GM18907 (cell line): Measurements from ENCODE around the gene SLC25A13.

Source experiments
- ATAC-seq: cut with Tn5 transposase; IDR thresholded peaks from one replicate; pipeline ENCODE4 v1.9.1; 2021; ENCODE audit warnings: mild to moderate bottlenecking, moderate library complexity; ENCODE audit not compliant: unreplicated experiment

The SLC25A13 gene

DNA sequence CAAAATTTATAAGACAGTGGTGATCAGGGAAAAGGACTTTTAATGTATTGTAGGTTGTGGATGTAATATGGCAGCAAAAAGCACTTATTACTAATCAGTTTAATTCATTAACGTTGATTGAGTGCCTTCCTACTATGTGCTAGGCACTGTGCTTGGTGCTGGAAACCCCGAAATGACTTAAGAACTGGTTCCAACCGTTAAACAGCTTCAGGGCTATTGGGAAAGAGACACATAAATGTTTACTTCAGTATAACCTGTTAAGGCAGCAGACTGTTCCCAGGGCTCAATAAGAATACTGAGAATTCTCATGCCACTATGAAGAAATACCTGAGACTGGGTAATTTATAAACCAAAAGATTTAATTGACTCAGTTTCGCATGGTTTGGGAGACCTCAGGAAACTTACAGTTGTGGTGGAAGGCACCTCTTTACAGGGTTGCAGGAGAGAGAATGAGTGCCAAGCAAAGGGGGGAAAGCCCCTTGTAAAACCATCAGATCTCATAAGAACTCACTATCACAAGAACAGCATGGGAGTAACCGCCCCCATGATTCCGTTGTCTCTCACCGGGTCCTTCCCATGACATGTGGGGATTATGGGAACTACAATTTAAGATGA is 1.1 kb upstream of the SLC25A13 start:
- ATAC-seq, result no peak

DNA sequence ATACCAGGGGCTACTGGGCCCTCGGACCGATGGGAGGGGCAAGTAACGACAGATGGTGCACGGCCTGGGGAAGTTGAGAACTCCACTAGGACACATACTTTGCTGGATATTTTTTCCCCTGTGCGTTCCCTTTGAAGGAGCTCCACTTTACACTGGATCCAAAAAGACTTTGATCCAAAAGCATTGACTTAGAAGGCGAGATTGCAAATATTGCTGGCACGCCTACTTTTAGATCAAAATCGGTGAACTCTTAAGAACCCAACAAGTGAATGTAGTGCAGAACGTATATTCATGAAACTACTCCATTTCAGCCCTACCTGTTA is 436 bp upstream of the SLC25A13 start:
- ATAC-seq, result peak; percentile 30

DNA sequence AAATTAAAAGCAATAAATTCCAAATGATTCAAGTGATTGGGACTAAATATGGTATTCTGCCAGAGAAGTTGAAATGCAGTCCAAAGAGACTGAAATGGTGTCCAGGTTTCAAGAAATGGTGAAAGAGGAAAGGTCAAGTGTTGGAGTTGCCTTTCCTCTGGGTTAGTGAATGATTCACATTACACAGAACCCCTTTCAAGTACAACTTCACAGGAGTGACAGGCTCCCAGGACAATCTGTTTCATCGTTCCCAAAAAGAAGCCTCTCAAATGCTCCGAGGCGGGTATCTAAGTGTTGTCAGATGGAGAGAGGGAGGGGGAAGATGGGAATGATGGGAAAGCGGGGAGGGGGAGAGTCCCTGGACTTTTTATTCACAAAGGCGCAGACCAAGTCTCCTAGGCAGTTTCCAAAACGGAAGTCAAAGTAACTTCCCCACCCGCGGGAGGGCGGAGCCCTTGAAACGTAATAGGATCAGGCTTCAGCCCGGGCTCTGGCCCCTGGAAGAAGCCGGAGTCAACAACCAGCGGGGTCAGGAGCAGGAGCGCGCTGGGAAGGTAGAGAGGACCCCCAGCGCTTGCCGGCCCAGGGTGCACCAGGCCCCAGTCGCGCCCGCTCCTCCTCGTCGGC is 754 bp downstream of the SLC25A13 start:
- peak; percentile 56 for ATAC-seq

DNA sequence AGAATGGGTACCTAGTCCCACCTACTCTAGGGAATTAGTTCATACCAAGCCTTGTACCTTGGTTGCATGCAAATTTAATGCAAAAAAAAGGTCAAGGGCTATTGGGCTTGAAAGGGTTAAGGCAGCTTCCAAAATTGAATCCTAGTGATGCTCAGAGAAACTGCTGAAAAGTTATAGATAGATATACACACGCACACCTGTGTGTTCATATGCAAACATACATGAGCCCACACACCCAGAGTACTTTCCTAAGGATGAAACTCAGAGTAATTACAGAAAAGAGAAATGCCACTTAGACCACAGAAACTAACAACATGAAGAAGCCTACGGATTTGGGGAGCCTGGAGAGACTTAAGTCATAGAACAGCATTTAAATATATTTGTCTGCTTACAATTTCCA is 1.5 kb downstream of the SLC25A13 start:
- peak; percentile 49 for ATAC-seq

DNA sequence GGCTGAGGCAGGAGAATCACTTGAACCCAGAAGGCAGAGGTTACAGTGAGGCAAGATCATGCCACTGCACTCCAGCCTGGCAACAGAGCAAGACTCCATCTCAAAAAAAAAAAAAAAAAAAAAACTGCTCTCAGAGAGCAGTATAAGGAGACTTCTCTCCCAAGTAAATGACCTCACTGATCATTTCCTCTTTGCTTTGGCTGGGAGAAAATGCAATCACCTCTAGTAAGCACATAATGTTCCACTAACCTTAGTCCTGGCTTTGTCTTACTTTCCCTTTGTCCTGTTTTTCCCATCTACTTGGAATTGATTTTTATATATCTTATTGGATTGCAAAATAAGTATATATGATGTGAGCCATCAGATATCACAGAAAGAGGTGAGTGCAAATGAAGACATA is 2.5 kb downstream of the SLC25A13 start:
- no peak for ATAC-seq

DNA sequence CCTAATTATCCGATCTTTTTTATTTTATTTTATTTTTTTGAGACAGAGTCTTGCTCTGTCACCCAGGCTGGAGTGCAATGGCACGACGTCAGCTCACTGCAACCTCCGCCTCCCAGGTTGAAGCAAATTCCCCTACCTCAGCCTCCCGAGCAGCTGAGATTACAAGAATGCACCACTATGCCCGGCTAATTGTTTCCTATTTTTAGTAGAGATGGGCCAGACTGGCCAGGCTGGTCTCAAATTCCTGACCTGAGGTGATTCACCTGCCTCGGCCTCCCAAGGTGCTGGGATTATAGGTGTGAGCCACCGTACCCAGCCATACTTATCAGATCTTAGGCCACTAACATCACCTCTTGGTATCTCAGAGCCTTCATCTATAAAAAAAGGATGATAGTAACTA is 4.9 kb downstream of the SLC25A13 start:
- ATAC-seq, result no peak

DNA sequence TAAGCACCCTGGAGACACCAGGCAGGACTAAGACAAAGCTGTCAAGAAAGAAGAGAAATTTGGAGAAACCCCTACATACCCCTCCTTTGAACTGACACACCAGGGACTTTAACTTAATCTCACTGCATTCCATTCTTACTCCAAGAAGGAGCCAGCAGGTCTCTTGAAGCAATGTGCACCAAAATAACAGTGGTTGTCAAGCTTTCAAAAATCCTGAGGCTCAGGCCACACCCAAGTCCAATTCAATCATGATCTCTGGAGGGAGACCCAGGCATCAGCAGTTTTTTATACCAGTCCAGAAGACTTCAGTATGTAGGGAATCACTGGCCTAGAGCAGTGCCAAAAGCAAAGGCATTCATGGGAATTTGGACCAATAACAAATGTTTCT is 6.8 kb downstream of the SLC25A13 start:
- ATAC-seq, result no peak

DNA sequence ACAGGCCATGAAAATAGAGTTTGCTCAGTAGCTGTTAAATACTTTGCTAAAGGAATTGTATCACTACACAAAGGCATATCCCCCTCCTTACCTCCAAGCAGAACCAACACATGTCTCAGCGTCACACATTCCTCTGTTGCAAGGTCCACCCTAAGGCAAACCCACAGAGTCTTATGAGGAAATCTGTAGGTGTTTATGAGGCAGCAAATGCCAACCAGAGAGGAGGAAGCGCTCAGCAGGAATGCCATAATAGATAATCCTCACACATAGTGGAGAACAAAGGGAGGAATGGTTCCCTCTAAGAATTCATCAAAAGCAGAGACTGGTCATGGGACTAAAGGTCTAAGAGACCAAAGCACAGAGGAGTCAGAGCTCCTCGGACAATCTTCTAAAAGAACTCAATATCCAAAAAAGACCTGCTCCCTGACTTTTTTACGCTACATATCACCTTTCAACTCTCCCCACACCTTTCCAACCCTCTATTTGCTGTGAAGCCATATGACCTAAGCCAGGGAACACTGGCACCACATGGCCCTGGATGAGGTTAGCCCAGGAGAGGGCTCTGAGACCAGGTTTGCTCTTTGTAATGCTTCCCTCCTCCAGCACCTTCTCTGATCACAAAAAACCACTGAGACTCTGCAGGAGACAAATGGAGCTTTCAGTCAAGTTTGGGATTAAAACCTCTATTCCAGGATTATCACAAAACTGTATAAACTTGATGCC is 7.3 kb downstream of the SLC25A13 start:
- ATAC-seq, result no peak

DNA sequence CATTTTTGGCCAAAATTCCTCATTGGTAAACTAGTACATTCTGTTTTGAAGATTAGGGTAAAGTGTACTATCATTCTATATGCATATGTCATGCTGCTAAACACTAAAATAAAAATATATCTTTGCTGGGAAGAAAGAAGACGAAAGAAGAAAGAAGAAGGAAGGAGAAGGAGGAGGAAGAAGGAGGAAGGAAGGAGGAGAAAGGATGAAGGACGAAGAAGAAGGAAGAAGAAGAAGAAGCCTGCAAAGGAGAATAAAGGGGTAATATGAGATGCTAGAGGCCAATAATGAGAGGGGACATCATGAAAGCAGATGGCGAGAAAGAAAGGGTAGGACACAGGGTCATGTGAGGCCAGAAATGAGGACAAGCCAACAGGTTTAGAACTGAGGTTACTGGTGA is 8.0 kb downstream of the SLC25A13 start:
- no peak for ATAC-seq

DNA sequence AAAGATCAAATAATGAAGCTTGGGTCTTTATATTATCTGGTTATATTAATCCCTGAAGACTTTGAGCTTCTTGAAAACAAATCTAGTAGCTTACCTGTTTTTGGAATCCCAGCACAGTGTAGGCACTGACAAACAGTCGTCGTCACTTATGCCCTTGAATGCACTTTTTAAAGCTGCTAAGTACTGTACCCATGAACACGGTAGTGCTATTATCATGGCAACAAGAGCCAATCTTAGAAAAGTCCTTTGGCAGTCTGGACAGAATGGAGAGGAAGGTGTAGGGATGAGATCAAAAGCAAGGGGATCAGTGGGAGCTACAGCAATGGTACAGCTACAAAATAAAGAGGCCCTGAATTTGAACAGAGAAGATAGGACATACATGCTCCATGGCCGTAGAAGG is 9.4 kb downstream of the SLC25A13 start:
- ATAC-seq, result no peak

DNA sequence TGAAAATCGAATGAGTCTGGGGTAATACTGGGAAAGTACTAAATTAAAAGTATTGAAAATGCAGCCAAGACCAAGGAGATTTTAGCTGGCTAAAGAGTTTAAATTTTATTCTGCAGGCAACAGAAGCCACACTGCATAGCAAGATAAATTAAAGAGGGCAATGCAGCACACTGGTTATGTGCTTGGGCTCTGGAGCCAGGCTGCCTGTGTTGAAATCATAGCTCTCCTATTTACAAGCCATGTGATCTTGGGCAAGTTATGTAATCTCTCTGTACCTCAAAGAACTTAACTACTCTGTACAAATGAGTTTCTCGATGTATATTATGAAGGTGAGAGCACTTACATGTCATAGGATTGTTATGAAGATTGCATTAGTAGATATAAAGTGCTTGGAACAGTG is 9.9 kb downstream of the SLC25A13 start:
- no peak for ATAC-seq

DNA sequence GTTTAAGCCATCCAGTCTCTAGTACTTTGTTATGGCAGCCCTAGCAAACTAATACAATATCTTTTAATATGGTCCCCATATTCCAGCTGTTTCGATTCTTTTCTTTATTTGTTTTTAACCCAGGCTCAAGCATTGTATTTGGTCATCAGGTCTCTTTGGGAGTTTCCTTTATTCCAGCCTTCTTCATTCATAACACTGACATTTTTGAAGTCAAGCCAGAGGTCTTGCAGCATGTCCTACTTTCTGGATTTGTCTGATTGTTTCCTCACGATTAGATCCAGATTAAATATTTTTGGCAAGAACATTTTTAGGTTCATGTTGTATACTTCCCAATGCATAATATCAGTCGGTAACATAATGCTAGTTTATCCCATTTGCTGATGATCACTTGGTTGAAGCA is 11.8 kb downstream of the SLC25A13 start:
- ATAC-seq, result no peak

DNA sequence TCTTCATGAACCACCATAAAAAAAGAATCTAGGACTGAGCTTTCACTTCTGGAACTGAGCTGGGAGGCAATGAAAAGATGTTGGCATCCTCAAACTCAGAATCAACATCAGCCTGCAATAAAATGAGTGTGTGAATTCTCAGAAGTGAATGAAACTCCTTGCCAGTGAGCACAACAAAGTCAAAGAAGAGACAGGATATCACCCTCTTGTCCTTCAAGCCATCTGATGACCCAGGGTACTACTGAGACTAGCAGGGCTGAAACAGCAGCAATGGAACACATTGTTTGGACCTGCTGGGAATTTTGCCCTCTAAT is 13.0 kb downstream of the SLC25A13 start:
- ATAC-seq, result no peak

DNA sequence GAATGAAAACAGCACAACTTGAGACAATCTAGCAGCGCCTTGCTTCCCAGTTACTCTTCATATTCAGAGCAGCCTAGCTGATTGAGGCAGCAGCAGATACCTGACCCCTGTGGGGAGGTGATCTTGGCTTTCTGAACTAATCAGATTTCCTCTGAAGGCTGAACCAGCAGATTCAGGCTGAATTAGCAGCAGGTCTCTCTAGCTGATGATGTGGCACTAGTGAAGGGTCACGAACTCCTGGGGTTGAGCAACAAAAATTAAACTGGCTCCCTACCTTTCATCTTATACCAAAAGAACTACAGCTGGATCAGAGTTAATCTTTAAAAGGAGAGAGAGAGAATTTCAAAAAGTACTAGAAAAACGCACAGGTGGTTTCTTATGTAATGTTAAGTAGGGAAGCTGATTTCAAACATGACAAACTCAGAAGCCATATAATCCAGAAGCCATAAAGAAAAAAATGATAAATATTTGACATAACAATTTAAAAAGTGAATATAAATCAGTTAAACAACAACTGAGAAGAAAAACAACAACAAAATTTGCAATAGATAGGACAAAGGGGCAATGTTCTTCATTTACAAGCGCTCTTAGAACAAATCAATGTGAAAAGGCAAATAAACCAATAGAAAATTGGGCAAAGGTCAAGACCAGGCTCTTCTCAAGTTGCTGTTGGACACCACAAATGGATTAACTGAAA is 13.5 kb downstream of the SLC25A13 start:
- ATAC-seq, result no peak

DNA sequence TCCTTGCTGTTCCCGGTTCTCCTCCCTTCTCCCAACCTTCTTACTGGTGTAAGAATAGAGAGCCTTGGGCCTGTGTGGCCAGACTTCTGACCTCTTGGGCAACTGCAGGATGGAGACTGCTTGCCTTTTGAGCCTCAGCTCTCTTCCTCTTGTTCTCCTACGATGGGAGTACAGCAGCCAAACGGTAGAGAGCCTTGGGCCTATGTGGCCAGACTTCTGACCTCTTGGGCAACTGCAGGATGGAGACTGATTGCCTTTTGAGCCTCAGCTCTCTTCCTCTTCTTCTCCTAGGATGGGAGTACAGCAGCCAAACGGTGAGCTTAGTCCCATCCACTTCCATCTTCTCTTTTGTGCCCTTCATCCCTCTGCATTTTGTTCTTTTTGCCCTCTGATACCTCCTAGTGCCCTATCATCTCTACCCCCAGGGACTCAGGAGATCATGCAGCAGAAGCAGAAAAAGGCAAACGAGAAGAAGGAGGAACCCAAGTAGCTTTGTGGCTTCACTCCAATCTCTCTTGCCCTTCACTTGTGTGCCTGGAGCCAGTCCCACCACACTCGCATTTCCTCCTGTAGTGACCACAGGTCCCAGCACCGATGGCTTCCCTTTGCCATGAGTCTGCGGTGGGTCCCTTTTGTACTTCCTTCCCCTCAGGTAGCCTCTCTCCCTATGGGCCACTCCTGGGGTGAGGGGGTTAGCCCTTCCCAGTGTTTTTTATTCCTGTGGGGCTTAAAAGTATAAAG is 15.3 kb downstream of the SLC25A13 start:
- ATAC-seq, result no peak

DNA sequence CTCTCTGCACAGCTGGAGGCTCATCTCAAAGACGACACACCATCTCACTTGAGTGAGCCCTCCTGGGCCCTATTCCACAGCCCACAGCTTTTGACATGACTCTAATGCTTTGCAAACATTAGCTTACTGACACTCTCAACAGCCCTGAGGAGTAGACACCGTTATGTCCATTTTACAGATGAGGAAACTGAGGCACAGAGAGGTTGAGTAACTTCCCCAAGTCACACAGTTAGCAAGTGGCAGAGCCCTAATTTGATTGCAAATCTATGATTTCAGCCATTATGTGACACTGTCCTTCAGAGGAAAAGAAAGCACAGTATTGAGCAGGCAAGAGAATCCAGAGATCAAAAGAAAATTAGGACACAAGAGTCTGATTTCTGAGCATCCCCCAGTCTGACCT is 16.0 kb downstream of the SLC25A13 start:
- ATAC-seq, result no peak

DNA sequence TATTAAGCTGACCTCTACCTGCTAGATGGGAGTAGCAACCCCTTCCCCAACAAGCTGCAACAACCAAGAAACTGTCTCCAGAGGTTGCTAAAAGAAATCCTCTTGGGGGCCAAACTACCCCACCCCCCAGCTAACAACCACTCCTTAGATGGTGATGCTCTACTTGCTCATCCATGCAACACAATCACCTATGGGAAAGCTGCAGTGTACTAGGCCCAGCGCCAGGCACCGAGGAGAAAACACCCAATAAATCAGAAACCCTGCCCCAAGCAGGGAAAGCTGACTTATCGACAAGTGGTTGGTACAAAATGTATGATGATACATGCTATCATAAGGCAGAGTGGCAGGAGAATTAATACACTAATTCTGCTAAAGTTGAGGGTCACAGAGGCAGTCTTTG is 17.3 kb downstream of the SLC25A13 start:
- ATAC-seq, result no peak

DNA sequence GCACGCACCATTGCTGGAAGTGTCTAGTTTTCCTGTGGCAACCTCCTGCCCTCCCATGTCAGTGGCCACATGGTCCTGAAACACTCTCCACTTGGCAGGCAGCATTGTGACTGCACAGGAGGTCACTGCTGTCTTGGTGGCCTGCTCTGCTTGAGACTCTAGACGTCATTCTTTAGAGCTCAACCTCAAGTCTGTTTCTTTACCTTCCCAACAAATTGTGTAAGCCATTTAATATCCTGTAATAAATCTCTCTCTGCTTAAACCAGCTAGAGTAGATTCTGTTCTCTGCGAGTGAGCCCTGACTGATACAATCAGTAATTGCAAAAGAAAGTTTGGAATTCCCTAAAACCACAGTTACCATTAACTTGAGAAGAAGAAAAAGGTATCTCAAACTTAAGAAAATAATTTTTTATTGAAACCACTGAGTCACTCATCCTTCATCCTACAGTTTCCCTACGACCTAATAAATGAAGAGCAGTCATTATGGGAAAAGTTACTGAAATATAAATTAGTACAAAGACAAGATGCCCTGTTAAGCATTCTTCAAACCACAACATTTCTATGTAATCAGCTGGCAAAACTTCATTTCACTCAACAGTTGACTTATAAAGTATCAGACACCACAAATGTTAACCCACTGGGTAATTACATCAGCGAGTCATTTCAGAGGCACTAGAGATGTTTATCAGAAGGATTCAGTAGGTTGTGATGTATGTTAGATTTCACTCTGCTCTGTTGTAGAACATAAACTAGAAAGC is 18.0 kb downstream of the SLC25A13 start:
- peak; percentile 55 for ATAC-seq

DNA sequence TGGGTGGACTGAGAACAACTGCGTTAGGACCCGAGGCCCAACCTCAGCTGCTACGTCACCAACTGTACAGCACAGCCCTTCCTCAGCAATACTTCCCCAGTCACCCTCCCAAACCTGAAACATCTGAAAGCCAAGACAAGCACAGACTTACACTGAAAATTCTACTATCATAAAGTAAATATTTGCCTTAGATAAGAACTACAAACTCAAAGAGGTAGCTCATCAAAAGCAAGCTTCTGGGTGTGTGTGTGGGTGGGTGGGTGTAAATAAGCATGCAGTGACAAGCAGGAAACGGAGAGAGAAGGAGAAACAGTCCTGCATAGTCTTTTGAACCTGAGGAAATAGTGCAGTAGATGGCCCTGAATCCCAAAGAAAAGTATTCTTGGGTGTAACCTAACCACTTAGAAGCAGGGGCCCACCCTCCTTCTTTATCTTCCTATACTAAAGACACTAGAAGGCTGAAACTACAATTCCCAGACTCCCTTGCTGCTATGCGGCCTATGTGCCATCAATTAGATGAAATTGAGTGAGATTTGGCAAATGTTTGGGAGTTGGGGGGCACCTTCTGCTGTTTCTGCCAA is 18.7 kb downstream of the SLC25A13 start:
- ATAC-seq, result no peak

DNA sequence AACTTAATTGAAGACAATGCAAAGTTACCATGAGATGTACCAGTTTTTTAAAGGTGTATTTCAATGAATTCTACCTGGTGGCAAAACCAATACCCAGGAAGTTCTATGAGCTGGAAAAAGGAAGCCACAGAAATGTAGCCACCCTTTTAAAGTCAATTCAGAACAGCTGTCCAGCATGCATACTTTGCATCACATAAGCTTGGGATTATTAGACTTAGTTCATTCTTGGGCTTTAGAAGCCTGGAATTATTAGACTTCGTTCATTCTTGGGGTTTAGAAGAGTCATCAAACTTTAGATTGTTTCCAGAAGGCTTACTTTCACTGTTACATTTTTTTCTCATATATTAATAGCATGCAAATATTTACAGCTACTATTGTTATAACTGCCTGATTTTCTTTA is 20.9 kb downstream of the SLC25A13 start:
- peak; percentile 18 for ATAC-seq
